Neural cell (in vitro differentiated cells): ENCODE data around the gene PRF1.

Experiments used
- EP300 ChIP-seq: fragments of 450-650 bp; conservative IDR thresholded peaks from 2 replicates; pipeline ENCODE4 v1.6.1; 2014; ENCODE audit warnings: antibody characterized with exemption, mild to moderate bottlenecking, moderate library complexity; ENCODE audit not compliant: poor library complexity, severe bottlenecking
- POLR2AphosphoS5 ChIP-seq: IDR thresholded peaks from 2 replicates; pipeline ENCODE4 v1.6.1; 2012
- RAD21 ChIP-seq: fragments of 450-650 bp; conservative IDR thresholded peaks from 2 replicates; pipeline ENCODE4 v1.6.1; 2014; ENCODE audit warnings: antibody characterized with exemption, mild to moderate bottlenecking, moderate library complexity
- REST ChIP-seq: IDR thresholded peaks from 2 replicates; pipeline ENCODE4 v1.6.1; 2012; ENCODE audit warnings: borderline replicate concordance
- TF ChIP-seq, protein P1 (sequence below): fragments of 450-650 bp; IDR thresholded peaks from 2 replicates; pipeline ENCODE4 v1.5.1; 2014; ENCODE audit warnings: antibody characterized with exemption, mild to moderate bottlenecking, moderate library complexity; ENCODE audit not compliant: poor library complexity, severe bottlenecking

GRCh38 chr10:70596110-70596798 lies 6.3 kb downstream of the PRF1 start:
- TF ChIP-seq POLR2AphosphoS5, result no peak
- TF ChIP-seq, protein P1, sequence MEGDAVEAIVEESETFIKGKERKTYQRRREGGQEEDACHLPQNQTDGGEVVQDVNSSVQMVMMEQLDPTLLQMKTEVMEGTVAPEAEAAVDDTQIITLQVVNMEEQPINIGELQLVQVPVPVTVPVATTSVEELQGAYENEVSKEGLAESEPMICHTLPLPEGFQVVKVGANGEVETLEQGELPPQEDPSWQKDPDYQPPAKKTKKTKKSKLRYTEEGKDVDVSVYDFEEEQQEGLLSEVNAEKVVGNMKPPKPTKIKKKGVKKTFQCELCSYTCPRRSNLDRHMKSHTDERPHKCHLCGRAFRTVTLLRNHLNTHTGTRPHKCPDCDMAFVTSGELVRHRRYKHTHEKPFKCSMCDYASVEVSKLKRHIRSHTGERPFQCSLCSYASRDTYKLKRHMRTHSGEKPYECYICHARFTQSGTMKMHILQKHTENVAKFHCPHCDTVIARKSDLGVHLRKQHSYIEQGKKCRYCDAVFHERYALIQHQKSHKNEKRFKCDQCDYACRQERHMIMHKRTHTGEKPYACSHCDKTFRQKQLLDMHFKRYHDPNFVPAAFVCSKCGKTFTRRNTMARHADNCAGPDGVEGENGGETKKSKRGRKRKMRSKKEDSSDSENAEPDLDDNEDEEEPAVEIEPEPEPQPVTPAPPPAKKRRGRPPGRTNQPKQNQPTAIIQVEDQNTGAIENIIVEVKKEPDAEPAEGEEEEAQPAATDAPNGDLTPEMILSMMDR, result no peak
- TF ChIP-seq RAD21, result no peak
- TF ChIP-seq REST, result no peak
- no peak for TF ChIP-seq EP300
